ENCODE measurements around the gene CD101.

The CD101 gene

GRCh38 chr1:117015724-117016123 is 14.2 kb downstream of the CD101 start:
- 93% methylated on average over 3 of the region's 3 CpGs for WGBS
- Histone ChIP-seq H3K36me3 (ENCODE audit: insufficient read depth, low read length) (no peaks in the 10 kb centered on the region), H3K9me3 (ENCODE audit: insufficient read depth, low read depth, low read length) (no peaks in the 10 kb centered on the region), H3K27ac (ENCODE audit: low read depth, low read length) (no peak overlapping the region), H3K4me1 (ENCODE audit: insufficient read depth, low read length) (0 out of 2 replicates have a peak, but pooled peaks cover 6% of the 10 kb centered on the region), H3K27me3 (ENCODE audit: insufficient read depth, low read length) (no peaks in the 10 kb centered on the region), H3K4me3 (ENCODE audit: low read length) (no peak overlapping the region), H3K9ac (ENCODE audit: low read depth, low read length) (no peak overlapping the region)

- WGBS, result 90% methylated on average over 4 of the region's 4 CpGs
- no peaks in the 10 kb centered on the region for H3K9me3 ChIP-seq (ENCODE audit: insufficient read depth, low read depth, low read length)
- no peaks in the 10 kb centered on the region for H3K27me3 ChIP-seq (ENCODE audit: insufficient read depth, low read length)
- 0 out of 2 replicates have a peak, but pooled peaks cover 6% of the 10 kb centered on the region for H3K4me1 ChIP-seq (ENCODE audit: insufficient read depth, low read length)
- H3K36me3 ChIP-seq (ENCODE audit: insufficient read depth, low read length), result no peaks in the 10 kb centered on the region
- no peak overlapping the region for H3K4me3 ChIP-seq (ENCODE audit: low read length)
- H3K9ac ChIP-seq (ENCODE audit: low read depth, low read length), result no peak overlapping the region
- H3K27ac ChIP-seq (ENCODE audit: low read depth, low read length), result no peak overlapping the region
These were observed 15.5 kb downstream of the CD101 start for GRCh38 chr1:117017062-117017461.

GRCh38 chr1:117017648-117018047 is 16.1 kb downstream of the CD101 start:
- 76% methylated on average over 3 of the region's 3 CpGs for WGBS

GRCh38 chr1:117020526-117021156 is 19.1 kb downstream of the CD101 start:
- 0 out of 2 replicates have a peak, but pooled peaks cover 1% of the 10 kb centered on the region for H3K4me1 ChIP-seq (ENCODE audit: insufficient read depth, low read length)
- H3K4me3 ChIP-seq (ENCODE audit: low read length), result no peak overlapping the region
- H3K27ac ChIP-seq (ENCODE audit: low read depth, low read length), result no peak overlapping the region
- no peaks in the 10 kb centered on the region for H3K9me3 ChIP-seq (ENCODE audit: insufficient read depth, low read depth, low read length)
- 94% methylated on average over 1 of the region's 1 CpG for WGBS
- no peaks in the 10 kb centered on the region for H3K27me3 ChIP-seq (ENCODE audit: insufficient read depth, low read length)
- no peak overlapping the region for H3K9ac ChIP-seq (ENCODE audit: low read depth, low read length)
- no peaks in the 10 kb centered on the region for H3K36me3 ChIP-seq (ENCODE audit: insufficient read depth, low read length)

More at GRCh38 chr1:117017648-117018047, 16.1 kb downstream of the CD101 start:
- no peak overlapping the region for H3K27ac ChIP-seq (ENCODE audit: low read depth, low read length)
- no peaks in the 10 kb centered on the region for H3K27me3 ChIP-seq (ENCODE audit: insufficient read depth, low read length)
- no peak overlapping the region for H3K9ac ChIP-seq (ENCODE audit: low read depth, low read length)
- H3K9me3 ChIP-seq (ENCODE audit: insufficient read depth, low read depth, low read length), result no peaks in the 10 kb centered on the region
- H3K36me3 ChIP-seq (ENCODE audit: insufficient read depth, low read length), result no peaks in the 10 kb centered on the region
- no peak overlapping the region for H3K4me3 ChIP-seq (ENCODE audit: low read length)
- 0 out of 2 replicates have a peak, but pooled peaks cover 6% of the 10 kb centered on the region for H3K4me1 ChIP-seq (ENCODE audit: insufficient read depth, low read length)

- Histone ChIP-seq H3K36me3 (ENCODE audit: insufficient read depth, low read length) (no peaks in the 10 kb centered on the region), H3K4me3 (ENCODE audit: low read length) (no peak overlapping the region), H3K4me1 (ENCODE audit: insufficient read depth, low read length) (no peaks in the 10 kb centered on the region), H3K27me3 (ENCODE audit: insufficient read depth, low read length) (no peaks in the 10 kb centered on the region), H3K9ac (ENCODE audit: low read depth, low read length) (no peak overlapping the region), H3K27ac (ENCODE audit: low read depth, low read length) (no peak overlapping the region), H3K9me3 (ENCODE audit: insufficient read depth, low read depth, low read length) (no peaks in the 10 kb centered on the region)
- 88% methylated on average over 3 of the region's 3 CpGs for WGBS
These were observed 20.6 kb downstream of the CD101 start for GRCh38 chr1:117022114-117022513.

GRCh38 chr1:117025568-117025967 is 24.0 kb downstream of the CD101 start:
- no peaks in the 10 kb centered on the region for H3K9me3 ChIP-seq (ENCODE audit: insufficient read depth, low read depth, low read length)
- no peak overlapping the region for H3K27ac ChIP-seq (ENCODE audit: low read depth, low read length)
- no peaks in the 10 kb centered on the region for H3K4me1 ChIP-seq (ENCODE audit: insufficient read depth, low read length)
- 94% methylated on average over 7 of the region's 7 CpGs for WGBS
- H3K27me3 ChIP-seq (ENCODE audit: insufficient read depth, low read length), result no peaks in the 10 kb centered on the region
- H3K9ac ChIP-seq (ENCODE audit: low read depth, low read length), result no peak overlapping the region
- no peaks in the 10 kb centered on the region for H3K36me3 ChIP-seq (ENCODE audit: insufficient read depth, low read length)
- H3K4me3 ChIP-seq (ENCODE audit: low read length), result no peak overlapping the region

- H3K36me3 ChIP-seq (ENCODE audit: insufficient read depth, low read length), result no peaks in the 10 kb centered on the region
- 94% methylated on average over 6 of the region's 6 CpGs for WGBS
- no peak overlapping the region for H3K9ac ChIP-seq (ENCODE audit: low read depth, low read length)
- no peaks in the 10 kb centered on the region for H3K9me3 ChIP-seq (ENCODE audit: insufficient read depth, low read depth, low read length)
- no peak overlapping the region for H3K27ac ChIP-seq (ENCODE audit: low read depth, low read length)
- no peak overlapping the region for H3K4me3 ChIP-seq (ENCODE audit: low read length)
- H3K4me1 ChIP-seq (ENCODE audit: insufficient read depth, low read length), result no peaks in the 10 kb centered on the region
- H3K27me3 ChIP-seq (ENCODE audit: insufficient read depth, low read length), result no peaks in the 10 kb centered on the region
These were observed 24.8 kb downstream of the CD101 start for GRCh38 chr1:117026361-117026760.

- H3K27me3 ChIP-seq (ENCODE audit: insufficient read depth, low read length), result no peaks in the 10 kb centered on the region
- WGBS, result 82% methylated on average over 1 of the region's 1 CpG
- H3K36me3 ChIP-seq (ENCODE audit: insufficient read depth, low read length), result no peaks in the 10 kb centered on the region
- peaks cover 1% of the 10 kb centered on the region; the same call in 1 of the 2 replicates for H3K4me1 ChIP-seq (ENCODE audit: insufficient read depth, low read length)
- no peak overlapping the region for H3K9ac ChIP-seq (ENCODE audit: low read depth, low read length)
- H3K9me3 ChIP-seq (ENCODE audit: insufficient read depth, low read depth, low read length), result no peaks in the 10 kb centered on the region
- H3K27ac ChIP-seq (ENCODE audit: low read depth, low read length), result no peak overlapping the region
- H3K4me3 ChIP-seq (ENCODE audit: low read length), result no peak overlapping the region
These were observed 28.1 kb downstream of the CD101 start for GRCh38 chr1:117029685-117030084.

- H3K4me1 ChIP-seq (ENCODE audit: insufficient read depth, low read length), result peaks cover 7% of the 10 kb centered on the region; the same call in 1 of the 2 replicates
- H3K36me3 ChIP-seq (ENCODE audit: insufficient read depth, low read length), result no peaks in the 10 kb centered on the region
- no peaks in the 10 kb centered on the region for H3K9me3 ChIP-seq (ENCODE audit: insufficient read depth, low read depth, low read length)
- H3K27me3 ChIP-seq (ENCODE audit: insufficient read depth, low read length), result no peaks in the 10 kb centered on the region
- no peak overlapping the region for H3K27ac ChIP-seq (ENCODE audit: low read depth, low read length)
- WGBS, result 79% methylated on average over 1 of the region's 1 CpG
- H3K4me3 ChIP-seq (ENCODE audit: low read length), result no peak overlapping the region
- no peak overlapping the region for H3K9ac ChIP-seq (ENCODE audit: low read depth, low read length)
These were observed 28.8 kb downstream of the CD101 start for GRCh38 chr1:117030271-117030877.

GRCh38 chr1:117032266-117032665 is 30.7 kb downstream of the CD101 start:
- H3K27me3 ChIP-seq (ENCODE audit: insufficient read depth, low read length), result no peaks in the 10 kb centered on the region
- peaks cover 7% of the 10 kb centered on the region; the same call in 1 of the 2 replicates for H3K4me1 ChIP-seq (ENCODE audit: insufficient read depth, low read length)
- H3K9ac ChIP-seq (ENCODE audit: low read depth, low read length), result no peak overlapping the region
- H3K9me3 ChIP-seq (ENCODE audit: insufficient read depth, low read depth, low read length), result no peaks in the 10 kb centered on the region
- H3K4me3 ChIP-seq (ENCODE audit: low read length), result no peak overlapping the region
- no peak overlapping the region for H3K27ac ChIP-seq (ENCODE audit: low read depth, low read length)
- no peaks in the 10 kb centered on the region for H3K36me3 ChIP-seq (ENCODE audit: insufficient read depth, low read length)
- 96% methylated on average over 3 of the region's 3 CpGs for WGBS

GRCh38 chr1:117032681-117033539 is 31.4 kb downstream of the CD101 start:
- Histone ChIP-seq H3K4me3 (ENCODE audit: low read length) (no peak overlapping the region), H3K27me3 (ENCODE audit: insufficient read depth, low read length) (no peaks in the 10 kb centered on the region), H3K4me1 (ENCODE audit: insufficient read depth, low read length) (peaks cover 7% of the 10 kb centered on the region; the same call in 1 of the 2 replicates), H3K9me3 (ENCODE audit: insufficient read depth, low read depth, low read length) (no peaks in the 10 kb centered on the region), H3K27ac (ENCODE audit: low read depth, low read length) (no peak overlapping the region), H3K36me3 (ENCODE audit: insufficient read depth, low read length) (no peaks in the 10 kb centered on the region), H3K9ac (ENCODE audit: low read depth, low read length) (no peak overlapping the region)
- 88% methylated on average over 11 of the region's 11 CpGs for WGBS

Data from HUES64 (cell line).